WI38 (cell line): ENCODE measurements around the gene KIAA1755.

ENCODE experiments used
- H3K4me3 ChIP-seq: 2 replicates; pipeline ENCODE4 v1.5.1; 2011; ENCODE audit warnings: low read depth, mild to moderate bottlenecking, control low read depth, low read length
- CTCF ChIP-seq: IDR thresholded peaks from 2 replicates; pipeline ENCODE4 v1.5.1; 2012; ENCODE audit warnings: low read depth, mild to moderate bottlenecking, control low read depth, low read length

KIAA1755 gene, protein sequence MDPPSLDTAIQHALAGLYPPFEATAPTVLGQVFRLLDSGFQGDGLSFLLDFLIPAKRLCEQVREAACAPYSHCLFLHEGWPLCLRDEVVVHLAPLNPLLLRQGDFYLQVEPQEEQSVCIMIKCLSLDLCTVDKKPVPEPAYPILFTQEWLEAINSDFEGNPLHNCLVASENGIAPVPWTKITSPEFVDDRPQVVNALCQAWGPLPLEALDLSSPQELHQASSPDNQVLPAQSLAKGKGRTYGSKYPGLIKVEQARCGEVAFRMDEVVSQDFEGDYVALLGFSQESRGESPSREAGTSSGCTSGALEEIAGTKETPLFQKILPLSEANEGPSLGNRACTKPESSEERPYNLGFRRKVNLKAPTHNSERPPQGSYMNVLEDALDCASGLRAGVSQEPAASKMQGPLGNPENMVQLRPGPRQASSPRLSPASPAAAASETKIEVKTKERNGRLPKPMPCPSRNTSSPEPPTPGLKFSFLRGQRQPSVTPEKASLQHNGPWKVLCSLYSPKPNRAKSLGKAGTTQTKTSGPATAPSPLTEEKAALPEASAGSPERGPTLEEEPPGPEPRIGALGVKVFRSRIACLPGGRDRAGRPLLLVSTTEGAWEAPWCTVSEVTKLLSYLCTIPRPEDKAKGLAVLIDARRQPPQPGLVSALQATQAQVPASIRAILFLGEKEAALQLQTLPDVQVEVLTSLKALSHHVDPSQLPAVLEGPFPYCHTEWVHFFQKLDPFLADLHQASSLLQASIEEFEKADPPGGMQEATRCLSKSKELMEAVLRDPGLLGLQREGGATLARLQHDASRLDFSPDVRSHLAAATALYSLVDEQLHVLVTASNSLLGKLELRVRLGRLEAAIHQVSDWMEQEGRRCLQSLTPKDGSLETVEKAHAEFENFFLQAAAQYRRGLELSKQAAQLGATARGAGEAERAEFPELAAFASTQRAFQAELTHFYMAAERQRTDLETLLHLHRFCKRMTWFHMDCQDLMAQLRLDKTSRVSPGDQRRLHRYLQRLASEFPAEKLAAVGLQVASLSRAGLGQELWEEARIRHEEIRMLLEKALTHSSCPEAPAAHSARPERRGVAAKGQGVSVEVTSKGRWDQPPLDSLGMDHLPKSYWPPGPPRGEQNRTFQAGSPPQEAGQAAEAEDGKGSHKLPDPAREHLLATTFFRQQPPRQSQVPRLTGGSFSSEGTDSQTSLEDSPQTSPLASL

DNA sequence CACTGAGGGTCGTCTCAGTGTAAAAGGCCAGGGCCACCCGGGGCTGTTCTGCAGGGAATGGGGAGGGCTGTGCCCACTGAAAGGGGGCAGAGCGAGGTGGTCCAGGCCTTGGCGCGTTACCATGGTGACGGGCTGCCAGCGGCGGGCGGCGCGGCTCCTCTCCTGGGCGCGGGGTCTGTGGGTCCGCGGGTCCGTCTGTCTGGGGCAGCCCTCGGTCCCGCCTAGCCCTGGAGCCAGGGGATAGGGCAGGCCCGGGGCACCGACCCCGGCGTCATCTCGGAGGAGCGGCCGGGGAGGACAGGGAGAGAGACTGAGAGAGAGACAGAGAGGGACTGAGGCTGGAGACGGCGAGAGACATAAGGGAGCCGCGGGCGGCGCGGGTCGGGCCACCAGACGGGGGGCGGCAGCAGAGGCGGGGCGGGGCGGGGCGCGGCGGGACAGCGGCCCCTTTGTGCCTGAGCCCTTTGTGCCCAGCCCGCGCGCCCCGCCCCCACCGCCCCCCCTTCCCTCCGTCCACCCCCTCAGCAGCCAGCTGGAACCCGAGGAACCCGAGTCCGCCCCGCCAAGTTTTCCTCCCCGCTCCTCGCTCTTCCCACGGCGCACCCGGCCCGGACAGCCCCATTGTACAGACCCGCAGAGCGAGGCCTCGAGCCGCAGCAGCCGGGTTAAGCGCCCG, at the start of gene KIAA1755:
TSS of gene KIAA1755 (minus strand) at position 358 of the 676 bp plus-strand sequence. CDS start at position 123, 235 bp downstream.
- no peak for TF ChIP-seq CTCF

GRCh38 chr20:38308447-38308846, 47.9 kb upstream of the KIAA1755 start:
- TF ChIP-seq CTCF = no peak

More for the DNA sequence above, at the start of gene KIAA1755:
- peak within 1 kb of the TSS; percentile 55 for H3K4me3 ChIP-seq

DNA sequence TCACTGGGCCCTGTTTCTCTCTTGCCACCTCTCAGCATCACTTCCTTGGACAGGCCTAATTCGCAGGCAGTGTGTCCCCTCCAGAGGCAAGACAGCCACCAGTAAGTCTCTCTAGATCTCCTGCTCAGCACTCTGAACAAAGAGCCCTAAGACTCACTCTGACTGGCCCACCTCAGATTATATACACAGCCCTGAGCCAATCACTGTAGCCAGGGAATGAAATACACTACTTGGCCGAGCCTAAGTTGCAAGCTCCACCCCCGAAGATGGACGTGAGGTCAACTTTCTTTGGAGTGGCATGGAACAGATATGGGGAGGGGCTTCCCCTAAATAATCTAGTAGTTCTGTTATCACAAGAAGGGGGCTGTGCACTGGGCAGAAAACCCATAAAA, 47.5 kb upstream of the KIAA1755 start:
- no peak for TF ChIP-seq CTCF
- no peak overlapping the region for H3K4me3 ChIP-seq

More at GRCh38 chr20:38308447-38308846, 47.9 kb upstream of the KIAA1755 start:
- no peak overlapping the region for H3K4me3 ChIP-seq

GRCh38 chr20:38307371-38308046, 47.0 kb upstream of the KIAA1755 start:
- no peak overlapping the region for H3K4me3 ChIP-seq
- no peak for TF ChIP-seq CTCF

DNA sequence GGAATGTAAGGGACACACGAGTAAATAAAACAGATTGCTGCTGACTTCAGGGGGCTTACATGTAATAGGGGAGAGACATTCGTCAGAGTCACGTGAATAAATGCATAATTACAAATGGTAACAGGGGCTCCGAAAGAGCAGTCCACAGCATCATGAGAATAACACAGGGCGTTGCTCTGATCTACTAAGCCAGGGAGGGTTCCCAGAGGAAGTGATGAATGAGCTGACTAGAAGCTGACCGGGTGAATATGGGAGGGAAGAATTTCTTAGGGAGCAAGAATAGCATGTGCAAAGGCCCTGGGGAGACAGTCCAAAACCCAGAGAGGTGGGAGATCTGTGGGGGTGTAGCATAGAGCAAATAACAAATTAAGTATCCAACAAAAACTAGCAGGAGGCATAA, 45.8 kb upstream of the KIAA1755 start:
- H3K4me3 ChIP-seq = no peak overlapping the region
- TF ChIP-seq CTCF = no peak

DNA sequence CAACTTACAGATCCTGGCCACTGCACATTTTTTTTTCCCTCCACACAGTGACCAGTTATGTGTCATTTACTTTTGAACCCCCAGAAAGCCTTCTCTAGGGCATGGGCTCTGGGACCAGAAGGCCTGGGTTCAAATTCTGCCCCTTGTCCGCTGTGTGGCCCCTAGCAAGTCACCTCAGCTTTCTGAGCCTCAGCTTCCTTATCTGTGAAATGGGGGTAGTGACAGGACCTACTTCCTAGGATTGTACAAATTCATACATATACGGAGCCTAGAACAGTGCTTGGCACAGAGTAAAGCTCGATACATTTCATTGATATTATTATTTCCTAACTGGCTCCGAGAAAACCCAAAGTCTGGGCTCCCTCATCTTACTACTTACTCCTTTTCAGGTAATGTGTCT, 45.0 kb upstream of the KIAA1755 start:
- no peak for TF ChIP-seq CTCF
- H3K4me3 ChIP-seq = no peak overlapping the region
